IMR-90 (cell line): ENCODE measurements around the gene KDM8. TPM values are rescaled to one million over a fixed set of nuclear protein-coding genes. Genes with fewer than 3 reads are reported as not detected.

ENCODE experiments used
- ATAC-seq: fragments of 200-7000 bp; cut with Tn5 transposase; 2 replicates; pipeline ENCODE4 v1.9.1; 2020; ENCODE audit warnings: low read depth, mild to moderate bottlenecking, moderate library complexity
- BruUV-seq: library from RNA; stranded (reverse); fragments of 400-500 nt; replicated peaks from 2 replicates; lab custom pipeline; 2021; lab: Mats Ljungman, UMichigan
- CTCF ChIA-PET: fragments of 300-600 bp; formaldehyde crosslinking; extraction: SDS; loops from one replicate; lab custom pipeline; 2021; ENCODE audit warnings: antibody characterized with exemption; lab: Yijun Ruan, JAX
- POLR2A ChIA-PET: fragments of 300-600 bp; sonication (Branson Sonifier 250); formaldehyde crosslinking; loops from one replicate; lab custom pipeline; 2022; ENCODE audit warnings: antibody characterized with exemption; ENCODE audit not compliant: unreplicated experiment; lab: Charles Lee
- DNase-seq: peaks from one replicate; pipeline ENCODE4 v3.0.0; 2013
- H2AFZ ChIP-seq: replicated peaks from 2 replicates; pipeline ENCODE3; 2013; ENCODE audit warnings: low read length, mild to moderate bottlenecking; ENCODE audit not compliant: poor library complexity
- H2AK5ac ChIP-seq: 2 replicates; pipeline ENCODE4 v1.6.1; 2013; ENCODE audit warnings: low read depth, low read length, inconsistent platforms
- H2AK9ac ChIP-seq: replicated peaks from 2 replicates; pipeline ENCODE3; 2013; ENCODE audit warnings: mild to moderate bottlenecking, low read depth, low read length, moderate library complexity; ENCODE audit not compliant: poor library complexity
- H2BK120ac ChIP-seq: 2 replicates; pipeline ENCODE4 v1.6.1; 2013; ENCODE audit warnings: low read depth, low read length, inconsistent platforms
- H2BK15ac ChIP-seq: 3 replicates; pipeline ENCODE4 v1.6.1; 2013; ENCODE audit warnings: low read depth, low read length, inconsistent platforms
- H2BK20ac ChIP-seq: 2 replicates; pipeline ENCODE4 v1.6.1; 2013; ENCODE audit warnings: low read depth, mild to moderate bottlenecking, inconsistent platforms, low read length, moderate library complexity
- H2BK5ac ChIP-seq: 2 replicates; pipeline ENCODE4 v1.6.1; 2013; ENCODE audit warnings: mild to moderate bottlenecking, low read depth, low read length, inconsistent platforms; ENCODE audit not compliant: poor library complexity, severe bottlenecking
- H3K14ac ChIP-seq: replicated peaks from 2 replicates; pipeline ENCODE4 v1.6.1; 2013; ENCODE audit warnings: low read depth, low read length, inconsistent platforms
- H3K18ac ChIP-seq: 2 replicates; pipeline ENCODE4 v1.6.1; 2013; ENCODE audit warnings: low read depth, low read length, control low read depth
- H3K23ac ChIP-seq: 2 replicates; pipeline ENCODE4 v1.6.1; 2013; ENCODE audit warnings: low read depth, low read length, inconsistent platforms
- H3K27ac ChIP-seq: 2 replicates; pipeline ENCODE4 v1.5.1; 2013; ENCODE audit warnings: mild to moderate bottlenecking, control low read depth, low read length; ENCODE audit not compliant: insufficient read depth
- H3K27me3 ChIP-seq: 2 replicates; pipeline ENCODE4 v1.6.1; 2013; ENCODE audit warnings: low read length; ENCODE audit not compliant: control insufficient read depth, insufficient read depth
- H3K36me3 ChIP-seq: 2 replicates; pipeline ENCODE4 v1.6.1; 2013; ENCODE audit warnings: low read length, mixed read lengths; ENCODE audit not compliant: control insufficient read depth, insufficient read depth
- H3K4ac ChIP-seq: 2 replicates; pipeline ENCODE4 v1.6.1; 2013; ENCODE audit warnings: low read depth, low read length, inconsistent platforms
- H3K4me1 ChIP-seq: 2 replicates; pipeline ENCODE4 v1.6.1; 2013; ENCODE audit warnings: low read length, mixed read lengths; ENCODE audit not compliant: control insufficient read depth, insufficient read depth
- H3K4me2 ChIP-seq: 2 replicates; pipeline ENCODE4 v1.6.1; 2013; ENCODE audit warnings: low read depth, mild to moderate bottlenecking, control low read depth, low read length, moderate library complexity
- H3K4me3 ChIP-seq: 2 replicates; pipeline ENCODE4 v1.5.1; 2013; ENCODE audit warnings: low read depth, mild to moderate bottlenecking, control low read depth, low read length, moderate library complexity; ENCODE audit not compliant: insufficient read depth
- H3K56ac ChIP-seq: 2 replicates; pipeline ENCODE4 v1.6.1; 2013; ENCODE audit warnings: low read length, inconsistent platforms; ENCODE audit not compliant: insufficient read depth; ENCODE audit errors: extremely low read depth
- H3K79me1 ChIP-seq, 2 experiments: 2 replicates each; pipeline ENCODE4 v1.6.1; 2013; ENCODE audit warnings: low read length in 2 of 2, inconsistent platforms in 1 of 2, low read depth in 1 of 2
- H3K9ac ChIP-seq: 2 replicates; pipeline ENCODE4 v1.6.1; 2013; ENCODE audit warnings: low read depth, low read length, control low read depth
- H3K9me1 ChIP-seq: 2 replicates; pipeline ENCODE4 v1.6.1; 2013; ENCODE audit warnings: low read length, inconsistent platforms; ENCODE audit not compliant: insufficient read depth
- H3K9me3 ChIP-seq: 2 replicates; pipeline ENCODE4 v1.6.1; 2013; ENCODE audit warnings: low read length; ENCODE audit not compliant: control insufficient read depth, insufficient read depth
- H4K20me1 ChIP-seq: 2 replicates; pipeline ENCODE4 v1.6.1; 2013; ENCODE audit warnings: low read length, inconsistent platforms; ENCODE audit not compliant: insufficient read depth
- H4K5ac ChIP-seq: 2 replicates; pipeline ENCODE4 v1.6.1; 2013; ENCODE audit warnings: mild to moderate bottlenecking, low read depth, low read length, control low read depth
- H4K8ac ChIP-seq, 2 experiments: 2 replicates each; pipeline ENCODE4 v1.6.1; 2013; ENCODE audit warnings: low read depth in 2 of 2, low read length in 2 of 2, control low read depth in 1 of 2, inconsistent platforms in 1 of 2
- H4K91ac ChIP-seq: 2 replicates; pipeline ENCODE4 v1.6.1; 2013; ENCODE audit warnings: low read depth, low read length, inconsistent platforms; ENCODE audit not compliant: insufficient read depth
- CEBPB ChIP-seq: IDR thresholded peaks from 2 replicates; pipeline ENCODE4 v1.6.1; 2012; ENCODE audit warnings: low read depth, low read length, improper control_type of control experiment
- CTCF ChIP-seq: conservative IDR thresholded peaks from 2 replicates; pipeline ENCODE4 v1.5.1; 2012; ENCODE audit warnings: mild to moderate bottlenecking, low read depth, low read length, improper control_type of control experiment
- FOS ChIP-seq: fragments of 150-350 bp; IDR thresholded peaks from 2 replicates; pipeline ENCODE4 v1.6.1; 2016; ENCODE audit warnings: low read depth, low read length
- MAFK ChIP-seq: IDR thresholded peaks from 2 replicates; pipeline ENCODE4 v1.6.1; 2012; ENCODE audit warnings: low read depth, low read length, improper control_type of control experiment
- MAZ ChIP-seq: IDR thresholded peaks from 2 replicates; pipeline ENCODE4 v1.6.1; 2012; ENCODE audit warnings: low read depth, mild to moderate bottlenecking, low read length, improper control_type of control experiment, moderate library complexity, borderline replicate concordance
- MXI1 ChIP-seq: IDR thresholded peaks from 2 replicates; pipeline ENCODE4 v1.6.1; 2012; ENCODE audit warnings: low read depth, mild to moderate bottlenecking, low read length, moderate library complexity, borderline replicate concordance
- POLR2A ChIP-seq: IDR thresholded peaks from 2 replicates; pipeline ENCODE4 v1.6.1; 2012; ENCODE audit warnings: mild to moderate bottlenecking, low read depth, low read length
- RAD21 ChIP-seq: IDR thresholded peaks from 2 replicates; pipeline ENCODE4 v1.6.1; 2012; ENCODE audit warnings: low read length, improper control_type of control experiment
- RCOR1 ChIP-seq: IDR thresholded peaks from 2 replicates; pipeline ENCODE4 v1.6.1; 2012; ENCODE audit warnings: mild to moderate bottlenecking, low read length, improper control_type of control experiment; ENCODE audit not compliant: insufficient replicate concordance
- USF2 ChIP-seq: fragments of 150-350 bp; IDR thresholded peaks from 2 replicates; pipeline ENCODE4 v1.6.1; 2017; ENCODE audit warnings: mild to moderate bottlenecking, antibody characterized with exemption, low read length, low read depth
- WGBS, 2 experiments: methylation state at CpG; one replicate each; pipeline versions ENCODE4 v1.1.5 to v1.1.7; 2013; ENCODE audit warnings: missing lambda C conversion rate in 2 of 2; ENCODE audit not compliant: insufficient read length in 1 of 2; ENCODE audit errors: extremely low coverage in 2 of 2; 5-methylcytosine and 5-hydroxymethylcytosine counted together
- dilution Hi-C: fragments of 300-500 bp; cut with HindIII; formaldehyde crosslinking; loops from one replicate; pipeline ENCODE4 v1.14.3; 2018; ENCODE audit warnings: low sequenced_read_pairs; ENCODE audit not compliant: unreplicated experiment
- in situ Hi-C: fragments of 300-500 bp; cut with MboI; formaldehyde crosslinking; loops from 3 replicates; pipeline ENCODE4 v1.14.3; 2019; ENCODE audit warnings: low sequenced_read_pairs, inconsistent platforms, mixed read lengths
- intact Hi-C: fragments of 100-400 bp; cut with micrococcal nuclease; formaldehyde crosslinking; loops from 2 replicates; pipeline ENCODE4 v1.10.0; 2022
- polyA plus RNA-seq, 3 experiments: library from polyadenylated mRNA; depleted of rRNA; stranded (reverse); fragments of >200 nt; gene quantifications; 2 replicates each; pipeline ENCODE4 v1.2.3, GENCODE V29; 2012; ENCODE audit warnings: low replicate concordance in 1 of 3
- total RNA-seq: library from RNA; depleted of rRNA; stranded (reverse); fragments of >200 nt; gene quantifications from 2 replicates; pipeline ENCODE4 v1.2.3, GENCODE V29; 2012
- TF ChIP-seq, protein P1 (sequence below): fragments of 150-350 bp; IDR thresholded peaks from 2 replicates; pipeline ENCODE4 v1.6.1; 2016; ENCODE audit warnings: low read depth, mild to moderate bottlenecking, low read length, moderate library complexity, borderline replicate concordance

Gene KDM8
- total and polyA plus RNA-seq, 2 of the 4 experiments (the other 2 are of a cell fraction) = 3.2 to 3.8 TPM

GRCh38 chr16:27165576-27165975 is 37.8 kb upstream of the KDM8 start:
- no peak overlapping the region for H2AFZ ChIP-seq
- CTCF ChIA-PET = no interaction called here

More at GRCh38 chr16:27165576-27165975, 37.8 kb upstream of the KDM8 start:
- H3K27me3 ChIP-seq = no peaks in the 10 kb centered on the region
- H3K36me3 ChIP-seq = no peaks in the 10 kb centered on the region
- no peak overlapping the region for H3K23ac ChIP-seq
- H4K91ac ChIP-seq = no peak overlapping the region
- no peak overlapping the region for H3K4me2 ChIP-seq
- H4K5ac ChIP-seq = no peak overlapping the region
- no peaks in the 10 kb centered on the region for H3K9me1 ChIP-seq
- no peak overlapping the region for H2BK120ac ChIP-seq
- no peak overlapping the region for H3K56ac ChIP-seq
- peaks cover 2% of the 10 kb centered on the region; the same call in 1 of the 2 replicates for H3K9me3 ChIP-seq
- H3K4ac ChIP-seq = no peak overlapping the region
- no peak overlapping the region for H3K27ac ChIP-seq
- H3K9ac ChIP-seq = no peak overlapping the region
- H3K4me1 ChIP-seq = no peaks in the 10 kb centered on the region
- no peak overlapping the region for H3K4me3 ChIP-seq
- H4K8ac ChIP-seq = no peak overlapping the region
- no peak overlapping the region for H2BK20ac ChIP-seq
- no peak overlapping the region for H2BK15ac ChIP-seq
- no peak overlapping the region for H3K14ac ChIP-seq
- dilution Hi-C loops (no loop called here), in situ Hi-C loops (no loop called here), intact Hi-C loops (no loop called here)
- no peak overlapping the region for H2BK5ac ChIP-seq
- H2AK5ac ChIP-seq = no peak overlapping the region
- no peaks in the 10 kb centered on the region for H4K20me1 ChIP-seq
- H3K18ac ChIP-seq = no peak overlapping the region
- DNase-seq = no peak
- no TSS peak for BruUV-seq
- ATAC-seq = no peak
- no peak for TF ChIP-seq MXI1
- no peak for TF ChIP-seq MAFK
- TF ChIP-seq FOS = no peak
- no peak for TF ChIP-seq POLR2A
- no peak for TF ChIP-seq CEBPB
- no peak for TF ChIP-seq RCOR1
- TF ChIP-seq USF2 = no peak
- no peak for TF ChIP-seq RAD21
- TF ChIP-seq, protein P1, sequence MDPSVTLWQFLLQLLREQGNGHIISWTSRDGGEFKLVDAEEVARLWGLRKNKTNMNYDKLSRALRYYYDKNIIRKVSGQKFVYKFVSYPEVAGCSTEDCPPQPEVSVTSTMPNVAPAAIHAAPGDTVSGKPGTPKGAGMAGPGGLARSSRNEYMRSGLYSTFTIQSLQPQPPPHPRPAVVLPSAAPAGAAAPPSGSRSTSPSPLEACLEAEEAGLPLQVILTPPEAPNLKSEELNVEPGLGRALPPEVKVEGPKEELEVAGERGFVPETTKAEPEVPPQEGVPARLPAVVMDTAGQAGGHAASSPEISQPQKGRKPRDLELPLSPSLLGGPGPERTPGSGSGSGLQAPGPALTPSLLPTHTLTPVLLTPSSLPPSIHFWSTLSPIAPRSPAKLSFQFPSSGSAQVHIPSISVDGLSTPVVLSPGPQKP = no peak
- no peak for TF ChIP-seq CTCF
- no peak for TF ChIP-seq MAZ
- no peak overlapping the region for H2AK9ac ChIP-seq
- no peaks in the 10 kb centered on the region for H3K79me1 ChIP-seq
- POLR2A ChIA-PET = no interaction called here
- WGBS, 2 experiments = no CpG with 5 or more reads among the region's 3 CpGs
